HG03469 (cell line): Measurements from ENCODE around the gene CYP26A1.

Source experiments
- ATAC-seq: cut with Tn5 transposase; IDR thresholded peaks from one replicate; pipeline ENCODE4 v1.9.1; 2021; ENCODE audit warnings: mild to moderate bottlenecking, moderate library complexity, moderate number of reproducible peaks; ENCODE audit not compliant: unreplicated experiment

The CYP26A1 gene

GRCh38 chr10:93073539-93074146 is at the start of gene CYP26A1:
Gene CYP26A1 (plus strand): TSS chr10:93073893. CDS start chr10:93073935, 42 bp downstream.
- no peak for ATAC-seq

- ATAC-seq = no peak
Observed at GRCh38 chr10:93026072-93026471, 47.6 kb upstream of the CYP26A1 start.

GRCh38 chr10:93027508-93027907 is 46.2 kb upstream of the CYP26A1 start:
- ATAC-seq = no peak

GRCh38 chr10:93028883-93029282 is 44.8 kb upstream of the CYP26A1 start:
- no peak for ATAC-seq

GRCh38 chr10:93030409-93030808 is 43.3 kb upstream of the CYP26A1 start:
- ATAC-seq = no peak

- no peak for ATAC-seq
Observed at GRCh38 chr10:93032105-93032808, 41.4 kb upstream of the CYP26A1 start.

GRCh38 chr10:93032809-93033137 is 40.9 kb upstream of the CYP26A1 start:
- ATAC-seq = no peak

- no peak for ATAC-seq
Observed at GRCh38 chr10:93034426-93034825, 39.3 kb upstream of the CYP26A1 start.

- ATAC-seq = no peak
Observed at GRCh38 chr10:93039110-93039509, 34.6 kb upstream of the CYP26A1 start.

- ATAC-seq = no peak
Observed at GRCh38 chr10:93039721-93040120, 34.0 kb upstream of the CYP26A1 start.

- ATAC-seq = no peak
Observed at GRCh38 chr10:93054486-93054885, 19.2 kb upstream of the CYP26A1 start.

GRCh38 chr10:93058139-93058538 is 15.6 kb upstream of the CYP26A1 start:
- no peak for ATAC-seq

GRCh38 chr10:93059975-93060886 is 13.5 kb upstream of the CYP26A1 start, which contains the start of gene CYP26C1:
Gene CYP26C1 (plus strand): TSS chr10:93060798. CDS start chr10:93061264, 466 bp downstream.
- no peak for ATAC-seq

GRCh38 chr10:93060887-93061593 is 12.7 kb upstream of the CYP26A1 start:
- ATAC-seq = no peak

- no peak for ATAC-seq
Observed at GRCh38 chr10:93061594-93062513, 11.8 kb upstream of the CYP26A1 start.

GRCh38 chr10:93062514-93063143 is 11.1 kb upstream of the CYP26A1 start:
- no peak for ATAC-seq

GRCh38 chr10:93063144-93063976 is 10.3 kb upstream of the CYP26A1 start:
- no peak for ATAC-seq

- no peak for ATAC-seq
Observed at GRCh38 chr10:93063977-93064660, 9.6 kb upstream of the CYP26A1 start.
